Measurements from ENCODE around the gene STPG2.

- TF ChIP-seq EP300 (IDR thresholded peaks at IDR 0.05), result no peak
- TF ChIP-seq CTCF (IDR thresholded peaks at IDR 0.05), result no peak
- TF ChIP-seq POLR2A (IDR thresholded peaks at IDR 0.05), result no peak
- TF ChIP-seq POLR2AphosphoS5 (IDR thresholded peaks at IDR 0.05), result no peak
Observed at GRCh38 chr4:98148856-98149255, 5.6 kb upstream of the STPG2 start.
